ENCODE results near the gene UBE4B. TPM values are rescaled to one million over a fixed set of nuclear protein-coding genes. Genes with fewer than 3 reads are reported as not detected.

The UBE4B gene
- total and polyA plus RNA-seq, 2 donors (not counting 1 experiment from before 2014, with no cell fraction given) = 21.7 to 57.5 TPM

- ChIA-PET CTCF (interaction anchor here (0.6 kb wide), 1 partner anchor 99 kb away, joined by 3 read pairs; no protein-coding TSS in a partner anchor), POLR2A (no interaction called here)
- no peak for TF ChIP-seq EZH2 (IDR thresholded peaks at IDR 0.05; ENCODE audit: borderline replicate concordance, insufficient read depth, low read depth, low read length, poor library complexity, severe bottlenecking)
- TF ChIP-seq, protein P1, sequence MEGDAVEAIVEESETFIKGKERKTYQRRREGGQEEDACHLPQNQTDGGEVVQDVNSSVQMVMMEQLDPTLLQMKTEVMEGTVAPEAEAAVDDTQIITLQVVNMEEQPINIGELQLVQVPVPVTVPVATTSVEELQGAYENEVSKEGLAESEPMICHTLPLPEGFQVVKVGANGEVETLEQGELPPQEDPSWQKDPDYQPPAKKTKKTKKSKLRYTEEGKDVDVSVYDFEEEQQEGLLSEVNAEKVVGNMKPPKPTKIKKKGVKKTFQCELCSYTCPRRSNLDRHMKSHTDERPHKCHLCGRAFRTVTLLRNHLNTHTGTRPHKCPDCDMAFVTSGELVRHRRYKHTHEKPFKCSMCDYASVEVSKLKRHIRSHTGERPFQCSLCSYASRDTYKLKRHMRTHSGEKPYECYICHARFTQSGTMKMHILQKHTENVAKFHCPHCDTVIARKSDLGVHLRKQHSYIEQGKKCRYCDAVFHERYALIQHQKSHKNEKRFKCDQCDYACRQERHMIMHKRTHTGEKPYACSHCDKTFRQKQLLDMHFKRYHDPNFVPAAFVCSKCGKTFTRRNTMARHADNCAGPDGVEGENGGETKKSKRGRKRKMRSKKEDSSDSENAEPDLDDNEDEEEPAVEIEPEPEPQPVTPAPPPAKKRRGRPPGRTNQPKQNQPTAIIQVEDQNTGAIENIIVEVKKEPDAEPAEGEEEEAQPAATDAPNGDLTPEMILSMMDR (IDR thresholded peaks at IDR 0.05) = no peak
- H3K9me3 Mint-ChIP-seq (ENCODE audit: insufficient read depth) = no peaks in the 10 kb centered on the region
- ATAC-seq (ENCODE audit: low read depth) = no peak
- no peak for DNase-seq
- H3K27ac ChIP-seq (ENCODE audit: low read length in 2 of 2) = no peak overlapping the region
- H3K4me3 ChIP-seq (ENCODE audit: control extremely low read depth in 1 of 5, extremely low read depth in 1 of 5, insufficient read depth in 1 of 5, low read depth in 2 of 5, low read length in 4 of 5) = no peak overlapping the region
- no peak overlapping the region for H3K4me2 ChIP-seq (replicated peaks; ENCODE audit: low read depth, low read length, poor library complexity, severe bottlenecking)
- H3K27me3 Mint-ChIP-seq = no peaks in the 10 kb centered on the region
- no peaks in the 10 kb centered on the region for H3K27me3 ChIP-seq (replicated peaks in 1 of 4; ENCODE audit: control extremely low read depth in 1 of 4, control insufficient read depth in 3 of 4, insufficient read depth in 4 of 4, low read length in 3 of 4)
- peaks cover 32% of the 10 kb centered on the region for H3K79me2 ChIP-seq (ENCODE audit: control insufficient read depth, insufficient read depth, low read length)
- no peak overlapping the region for H3K27ac Mint-ChIP-seq
- H3K9me3 ChIP-seq (ENCODE audit: control extremely low read depth in 1 of 3, control insufficient read depth in 2 of 3, insufficient read depth in 1 of 3, low read length in 2 of 3) = no peaks in the 10 kb centered on the region
- no peak overlapping the region for H2AFZ ChIP-seq (ENCODE audit: insufficient read depth, low read depth, low read length, poor library complexity, severe bottlenecking)
- H3K9ac ChIP-seq (ENCODE audit: low read length) = no peak overlapping the region
- peaks cover 18 to 19% of the 10 kb centered on the region in 2 donors for H3K4me1 ChIP-seq (ENCODE audit: control insufficient read depth in 2 of 2, insufficient read depth in 2 of 2, low read length in 2 of 2)
- intact Hi-C loops (cut with micrococcal nuclease) = loop anchor here (5.0 kb wide), 1 partner anchor 1214 kb away; the partner anchor contains the start of gene RERE
- no CpG with 5 or more reads among the region's 3 CpGs for WGBS (ENCODE audit: insufficient coverage)
- peaks cover 23% of the 10 kb centered on the region for H3K4me1 Mint-ChIP-seq
- H3K36me3 ChIP-seq (replicated peaks in 1 of 2; ENCODE audit: control extremely low read depth in 1 of 2, control insufficient read depth in 1 of 2, extremely low read depth in 1 of 2, insufficient read depth in 2 of 2, low read length in 1 of 2) = no peaks in the 10 kb centered on the region
- no peak overlapping the region for H3K4me3 Mint-ChIP-seq
- H4K20me1 ChIP-seq (ENCODE audit: control insufficient read depth, insufficient read depth, low read length, poor library complexity, severe bottlenecking) = no peaks in the 10 kb centered on the region
These were observed 1.3 kb upstream of the UBE4B start for GRCh38 chr1:10031461-10031860.

DNA sequence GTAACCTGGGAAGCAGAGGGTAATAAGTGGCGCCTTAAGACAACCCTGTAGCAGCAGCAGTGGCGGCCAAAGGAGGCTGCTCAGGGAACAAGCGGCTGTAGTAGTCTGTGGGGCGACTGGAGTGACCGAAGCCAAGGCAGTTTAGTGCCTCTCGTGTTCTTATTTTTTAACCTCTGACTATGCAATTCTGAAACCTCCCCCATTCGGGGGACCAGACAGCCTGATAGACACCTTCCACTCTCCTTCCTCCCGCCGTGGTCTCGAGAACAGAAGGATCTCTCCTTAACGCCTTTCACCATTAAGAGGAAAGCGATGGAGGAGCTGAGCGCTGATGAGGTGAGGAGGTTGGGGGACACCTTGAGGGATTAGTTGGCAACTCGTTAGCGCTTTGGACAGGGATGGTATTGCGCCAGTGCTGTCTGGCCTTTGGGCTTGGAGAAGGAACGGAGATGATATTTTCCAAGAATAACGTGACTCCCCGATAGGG is 644 bp downstream of the UBE4B start:
- Mint-ChIP-seq H3K9me3 (ENCODE audit: insufficient read depth) (no peaks in the 10 kb centered on the region), H3K27me3 (no peaks in the 10 kb centered on the region), H3K27ac (peak overlapping the region; percentile 96), H3K4me1 (peaks cover 23% of the 10 kb centered on the region), H3K4me3 (peak overlapping the region; percentile 99)
- no peaks in the 10 kb centered on the region for H3K27me3 ChIP-seq (replicated peaks in 1 of 4; ENCODE audit: control extremely low read depth in 1 of 4, control insufficient read depth in 3 of 4, insufficient read depth in 4 of 4, low read length in 3 of 4)
- DNase-seq (no peak), ATAC-seq (ENCODE audit: low read depth) (no peak)
- H2AFZ ChIP-seq (ENCODE audit: insufficient read depth, low read depth, low read length, poor library complexity, severe bottlenecking) = peak overlapping the region; percentile 75
- H3K4me3 ChIP-seq (ENCODE audit: control extremely low read depth in 1 of 5, extremely low read depth in 1 of 5, insufficient read depth in 1 of 5, low read depth in 2 of 5, low read length in 4 of 5) = peak overlapping the region; percentile 70 to 93 (median 89)
- H3K9ac ChIP-seq (ENCODE audit: low read length) = peak overlapping the region; percentile 75
- POLR2A ChIA-PET = interaction anchor here (1.2 to 1.6 kb wide), 3 partner anchors 83 to 397 kb away, joined by 3 to 6 read pairs (median 3); partner anchors contain the start of genes CENPS, LZIC and NMNAT1
- TF ChIP-seq EZH2 (IDR thresholded peaks at IDR 0.05; ENCODE audit: borderline replicate concordance, insufficient read depth, low read depth, low read length, poor library complexity, severe bottlenecking) = no peak
- TF ChIP-seq, protein P1 (IDR thresholded peaks at IDR 0.05) = no peak
- peak overlapping the region; percentile 73 to 84 for H3K27ac ChIP-seq (ENCODE audit: low read length in 2 of 2)
- H4K20me1 ChIP-seq (ENCODE audit: control insufficient read depth, insufficient read depth, low read length, poor library complexity, severe bottlenecking) = no peaks in the 10 kb centered on the region
- WGBS (ENCODE audit: insufficient coverage) = 2% methylated on average over 13 of the region's 19 CpGs
- intact Hi-C loops (cut with micrococcal nuclease) = loop anchor here (2.0 to 5.0 kb wide), 3 partner anchors 177 to 1216 kb away; partner anchors contain the start of genes KIF1B and RERE
- peaks cover 3 to 8% of the 10 kb centered on the region in 2 experiments for H3K36me3 ChIP-seq (replicated peaks in 1 of 2; ENCODE audit: control extremely low read depth in 1 of 2, control insufficient read depth in 1 of 2, extremely low read depth in 1 of 2, insufficient read depth in 2 of 2, low read length in 1 of 2)
- CTCF ChIA-PET = interaction anchor here (0.6 to 3.8 kb wide), 4 partner anchors 39 to 398 kb away, joined by 3 to 18 read pairs (median 4); partner anchors contain the start of genes LZIC and NMNAT1
- no peaks in the 10 kb centered on the region for H3K9me3 ChIP-seq (ENCODE audit: control extremely low read depth in 1 of 3, control insufficient read depth in 2 of 3, insufficient read depth in 1 of 3, low read length in 2 of 3)
- H3K79me2 ChIP-seq (ENCODE audit: control insufficient read depth, insufficient read depth, low read length) = peaks cover 51% of the 10 kb centered on the region
- H3K4me2 ChIP-seq (replicated peaks; ENCODE audit: low read depth, low read length, poor library complexity, severe bottlenecking) = peak overlapping the region; percentile 76
- H3K4me1 ChIP-seq (ENCODE audit: control insufficient read depth in 2 of 2, insufficient read depth in 2 of 2, low read length in 2 of 2) = peaks cover 18 to 19% of the 10 kb centered on the region in 2 donors

All from B cell (primary cell).